ENCODE data around the gene C10orf67. TPM values are rescaled to one million over a fixed set of nuclear protein-coding genes. Genes with fewer than 3 reads are reported as not detected.
"Not testable (repeated sequence)": the region's sequence is repeated elsewhere in the genome, so short reads cannot be mapped to it uniquely, and the experiment has no call there.

The C10orf67 gene
- total RNA-seq, 1 donor from 2014 or later: 0.41 TPM

DNA sequence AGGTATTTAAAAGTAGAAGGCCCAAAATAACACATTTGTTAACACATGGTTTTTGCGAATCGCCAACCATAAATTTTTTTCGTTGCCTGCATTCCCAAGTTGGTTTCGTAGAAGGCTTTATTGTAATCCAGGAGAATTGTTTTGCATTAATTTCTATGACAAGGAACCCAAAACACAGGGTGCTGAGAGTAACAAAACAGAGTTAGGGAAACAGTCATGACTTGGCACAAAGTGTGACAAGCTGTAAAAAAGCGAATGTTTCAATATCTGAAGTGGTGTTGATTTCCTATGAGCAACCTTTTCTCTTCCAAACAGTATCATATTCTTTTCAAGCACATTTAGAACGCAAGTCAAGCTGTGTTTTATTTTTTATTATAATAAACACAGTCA is 63.6 kb downstream of the C10orf67 start:
- DNase-seq (ENCODE audit: low spot score in 2 of 2): no peak
- no peak for FAIRE-seq

DNA sequence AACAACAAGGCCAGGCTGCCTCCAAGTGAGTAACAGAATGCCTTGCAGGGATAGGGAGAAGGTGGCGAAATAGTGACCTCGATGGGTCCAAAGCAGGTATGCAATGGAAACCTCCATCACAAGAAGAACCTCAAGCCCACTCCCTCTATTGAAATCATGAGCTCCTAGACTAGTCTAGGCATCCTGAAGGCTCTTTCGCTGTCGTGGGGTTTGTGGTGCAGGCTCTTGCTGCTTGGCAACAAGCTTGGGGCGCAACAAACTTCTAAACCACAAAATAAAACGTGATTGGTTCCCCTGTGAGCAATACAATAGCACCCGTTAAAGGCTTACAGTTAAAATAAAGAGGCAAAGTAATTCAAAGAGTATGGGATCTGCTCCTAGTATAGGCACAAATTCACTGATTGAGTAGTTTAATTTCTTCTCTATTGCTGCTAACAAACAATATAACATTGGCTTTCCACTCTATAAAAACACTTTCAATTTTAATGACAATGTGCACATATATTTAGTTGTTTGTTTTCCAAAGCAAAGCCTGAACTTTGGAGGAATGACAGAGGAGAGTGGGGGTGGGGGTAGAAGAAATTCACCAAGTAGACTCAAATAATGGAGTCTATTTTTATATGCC is 64.1 kb downstream of the C10orf67 start:
- DNase-seq (ENCODE audit: low spot score in 2 of 2) (no peak), FAIRE-seq (no peak)

DNA sequence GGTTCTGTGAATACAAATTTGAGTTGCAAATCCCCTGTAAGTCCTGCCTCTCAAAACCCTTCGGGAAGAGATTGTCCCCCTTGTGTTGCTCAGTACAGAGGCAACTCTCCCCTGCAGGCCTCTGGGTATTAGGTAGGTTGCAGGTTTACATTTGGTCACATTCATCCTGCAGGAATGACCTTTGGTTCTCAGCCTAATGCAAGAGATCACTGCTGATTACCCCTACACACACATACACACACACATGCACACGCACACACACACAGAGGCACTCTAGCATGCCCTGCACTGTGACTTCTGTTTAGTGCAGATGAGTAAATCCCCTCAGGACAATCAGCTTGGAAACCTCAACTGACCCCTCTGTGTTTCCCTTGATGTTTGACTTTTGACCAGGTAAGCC is 69.2 kb downstream of the C10orf67 start:
- no peak for FAIRE-seq

DNA sequence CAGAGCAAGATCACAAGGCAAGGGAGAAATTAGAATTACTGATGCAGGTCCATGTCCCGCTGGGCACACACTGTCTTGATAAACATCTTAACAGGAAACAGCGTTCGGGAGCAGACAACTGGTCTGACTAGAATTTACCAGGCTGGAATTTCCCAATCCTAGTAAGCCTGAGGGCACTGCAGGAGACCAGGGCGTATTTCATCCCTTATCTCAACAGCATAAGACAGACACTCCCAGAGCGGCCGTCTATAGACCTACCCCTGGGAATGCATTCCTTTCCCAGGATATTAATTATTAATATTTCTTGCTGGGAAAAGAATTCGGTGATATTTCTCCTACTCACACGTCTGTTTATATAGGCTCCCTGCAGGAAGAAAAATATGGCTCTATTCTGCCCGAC is 70.4 kb downstream of the C10orf67 start:
- DNase-seq (ENCODE audit: low spot score in 2 of 2); FAIRE-seq: not testable (repeated sequence)

More for the DNA sequence above, 69.2 kb downstream of the C10orf67 start:
- no peak for DNase-seq (ENCODE audit: low spot score in 2 of 2)

DNA sequence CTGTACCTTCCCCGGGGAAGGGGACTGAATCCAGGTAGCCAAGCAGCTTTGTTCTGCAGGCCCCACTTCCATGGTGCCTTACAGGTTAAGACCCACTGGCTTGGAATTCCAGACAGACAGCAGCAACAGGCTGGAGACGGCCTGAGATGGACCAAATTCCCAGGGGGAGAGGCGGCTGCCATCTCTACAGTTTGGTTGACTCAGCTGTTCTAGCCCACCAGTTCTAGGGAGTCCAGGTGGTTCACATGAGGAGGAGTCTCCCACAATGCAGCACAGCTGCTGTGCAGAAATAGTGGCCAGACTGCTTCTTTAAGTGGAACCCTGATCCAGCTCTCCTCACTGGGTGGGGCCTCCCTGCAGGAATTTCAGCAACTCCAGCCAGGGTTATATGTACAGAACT is 74.1 kb downstream of the C10orf67 start:
- no peak for FAIRE-seq
- DNase-seq (ENCODE audit: low spot score in 2 of 2): no peak

DNA sequence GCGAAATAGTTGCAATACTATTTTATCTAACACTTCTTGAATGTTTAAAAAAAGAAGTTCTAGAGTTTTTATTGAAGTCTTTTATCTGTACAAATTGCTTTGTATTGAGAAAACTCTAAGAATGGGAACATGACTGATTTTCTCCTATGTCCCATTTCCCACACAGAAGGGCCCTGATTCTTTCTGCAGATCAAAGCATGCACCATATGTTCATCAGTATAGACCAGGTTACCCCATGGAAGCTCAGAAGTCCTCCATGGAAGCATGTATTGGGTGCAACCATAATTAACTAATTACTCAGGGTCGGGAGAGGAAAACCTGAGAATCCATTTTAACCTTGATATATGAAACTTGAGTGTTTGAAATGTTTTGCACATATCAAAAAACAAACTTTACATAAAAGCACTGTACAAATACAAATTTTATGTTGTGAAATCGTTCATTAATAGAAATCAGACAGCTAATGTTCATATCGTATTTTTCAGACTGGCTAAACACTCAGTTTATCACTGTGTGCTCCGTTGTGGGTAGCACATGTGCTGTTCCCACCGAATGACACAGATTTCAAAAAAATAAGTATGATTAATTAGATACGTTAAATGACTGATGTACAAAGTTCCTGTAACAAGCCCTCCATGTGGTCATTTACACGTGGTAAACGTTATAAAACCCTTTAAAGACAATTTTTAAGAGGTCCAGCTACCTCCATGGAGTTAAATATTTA is 81.0 kb downstream of the C10orf67 start:
- no peak for DNase-seq (ENCODE audit: low spot score in 2 of 2)
- FAIRE-seq: no peak

DNA sequence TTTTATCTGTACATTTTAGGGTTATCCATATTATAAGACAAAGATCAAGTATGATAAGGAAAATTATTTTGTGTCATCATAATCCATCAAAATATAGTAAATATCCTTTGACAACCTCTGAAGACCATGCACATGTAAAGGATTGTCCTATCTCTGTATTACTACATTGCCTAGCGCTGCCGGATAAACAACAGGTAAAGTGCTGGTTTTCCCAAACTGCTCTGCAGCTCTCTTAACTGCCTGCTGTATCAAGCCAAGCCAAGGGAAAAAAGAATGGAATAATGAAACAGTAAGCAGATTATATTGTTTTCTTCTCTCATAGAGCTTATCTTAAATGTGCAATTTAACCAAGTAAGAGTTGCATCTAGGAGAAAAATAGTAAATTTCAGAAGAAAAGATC is 81.7 kb downstream of the C10orf67 start:
- DNase-seq (ENCODE audit: low spot score in 2 of 2) (no peak), FAIRE-seq (no peak)

DNA sequence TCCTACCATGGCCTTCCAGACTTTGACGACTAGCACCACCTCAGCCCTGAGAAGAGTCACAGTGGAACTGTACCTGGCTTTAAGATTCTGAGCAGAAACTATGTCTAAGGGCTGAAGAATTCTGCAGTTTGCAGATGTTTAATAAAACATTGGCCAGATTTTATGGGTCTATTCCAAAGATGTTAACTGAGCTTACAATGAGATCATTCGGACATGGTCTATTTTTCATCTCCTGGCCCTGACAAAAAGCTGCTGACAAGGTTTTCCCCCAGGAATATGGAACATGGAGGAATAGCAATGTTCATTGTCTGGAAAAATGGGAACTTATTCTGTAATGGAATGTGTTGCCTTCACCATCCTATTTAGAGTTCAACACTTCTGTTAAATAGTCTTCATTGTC is 86.1 kb downstream of the C10orf67 start:
- FAIRE-seq (no peak), DNase-seq (ENCODE audit: low spot score in 2 of 2) (no peak)

DNA sequence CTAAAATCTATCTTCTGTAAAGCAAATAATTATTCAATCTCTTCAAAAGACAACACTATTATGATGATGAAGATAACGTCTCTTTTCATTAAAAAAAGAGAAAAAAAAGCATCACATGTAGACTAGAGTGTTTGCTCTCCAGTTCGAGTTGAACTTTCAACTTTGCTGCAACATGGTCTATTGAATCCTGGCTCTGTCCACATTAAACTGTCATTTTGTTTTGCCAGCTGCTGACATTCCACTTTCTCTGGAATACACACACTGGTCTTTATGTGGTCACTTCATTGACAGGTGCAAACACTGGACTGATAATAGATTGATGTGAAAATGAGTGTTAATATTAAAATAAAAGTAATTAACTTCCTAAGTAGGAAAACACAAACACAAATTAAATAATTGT is 90.8 kb downstream of the C10orf67 start:
- FAIRE-seq (no peak), DNase-seq (ENCODE audit: low spot score in 2 of 2) (no peak)

DNA sequence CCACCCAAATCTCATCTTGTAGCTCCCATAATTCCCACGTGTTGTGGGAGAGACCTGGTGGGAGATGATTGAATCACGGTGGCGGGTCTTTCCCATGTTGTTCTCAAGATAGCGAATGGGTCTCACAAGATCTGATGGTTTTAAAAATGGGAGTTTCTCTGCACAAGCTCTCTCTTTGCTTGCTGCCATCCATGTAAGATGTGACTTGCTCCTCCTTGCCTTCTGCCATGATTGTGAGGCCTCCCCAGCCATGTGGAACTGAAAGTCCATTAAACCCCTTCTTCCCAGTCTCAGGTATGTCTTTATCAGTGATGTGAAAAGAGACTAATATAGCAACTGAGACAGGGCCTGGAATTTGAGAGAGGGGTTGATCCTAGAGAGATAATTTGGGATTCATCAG is 91.7 kb downstream of the C10orf67 start:
- DNase-seq (ENCODE audit: low spot score in 2 of 2); FAIRE-seq: not testable (repeated sequence)

DNA sequence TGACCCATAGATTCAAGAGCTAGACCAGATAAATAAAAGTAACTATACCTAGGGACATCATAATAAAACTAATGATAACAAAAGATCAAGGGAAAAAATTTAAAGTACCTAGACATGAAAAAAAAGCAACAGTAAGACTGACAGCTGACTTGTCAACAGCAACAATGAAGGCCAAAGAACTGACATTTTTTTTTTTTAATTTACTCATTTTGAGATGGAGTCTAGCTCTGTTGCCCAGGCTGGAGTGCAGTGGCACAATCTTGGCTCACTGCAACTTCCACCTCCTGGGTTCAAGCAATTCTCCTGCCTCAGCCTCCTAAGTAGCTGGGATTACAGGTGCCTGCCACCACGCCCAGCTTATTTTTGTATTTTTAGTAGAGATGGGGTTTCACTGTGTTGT is 102.8 kb downstream of the C10orf67 start:
- FAIRE-seq; DNase-seq (ENCODE audit: low spot score in 2 of 2): not testable (repeated sequence)

DNA sequence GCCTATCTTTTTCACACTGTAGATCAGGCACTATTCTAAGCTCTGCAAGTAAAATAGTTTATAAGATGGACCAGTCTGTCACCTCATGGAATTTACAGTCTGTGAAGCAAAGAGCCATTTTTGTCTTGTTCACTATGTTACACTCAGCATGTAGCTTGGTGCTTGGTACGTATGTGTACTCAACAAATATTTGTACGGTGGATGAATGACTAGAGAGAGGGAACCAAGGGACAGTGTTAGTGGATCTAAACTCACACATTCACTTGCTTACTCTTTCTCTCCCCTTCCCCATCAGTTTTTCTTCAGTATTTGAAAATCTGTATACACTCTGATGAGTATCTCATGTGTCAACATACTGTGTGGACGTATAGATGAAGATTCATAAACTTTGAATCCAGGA is 106.6 kb downstream of the C10orf67 start:
- DNase-seq (ENCODE audit: low spot score in 2 of 2): no peak
- FAIRE-seq: no peak

DNA sequence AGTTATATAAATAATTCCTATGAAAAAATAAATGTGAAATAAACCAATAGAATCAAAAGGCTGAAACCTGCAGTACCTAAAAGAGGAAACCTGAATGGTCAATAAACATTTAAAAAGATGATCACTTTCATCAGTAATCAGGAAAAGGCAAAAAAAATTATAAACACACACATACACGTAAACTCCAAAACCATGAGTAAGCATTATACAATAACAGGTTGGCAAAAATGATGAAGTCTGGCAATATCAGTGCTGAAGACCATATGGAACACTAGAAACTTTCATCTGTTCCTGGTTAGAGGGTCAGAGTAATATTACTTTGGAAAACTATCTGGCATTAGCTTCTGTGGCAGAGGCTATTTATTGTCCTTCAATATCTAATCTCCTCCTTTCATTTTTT is 114.0 kb downstream of the C10orf67 start:
- DNase-seq (ENCODE audit: low spot score in 2 of 2) (no peak), FAIRE-seq (no peak)

DNA sequence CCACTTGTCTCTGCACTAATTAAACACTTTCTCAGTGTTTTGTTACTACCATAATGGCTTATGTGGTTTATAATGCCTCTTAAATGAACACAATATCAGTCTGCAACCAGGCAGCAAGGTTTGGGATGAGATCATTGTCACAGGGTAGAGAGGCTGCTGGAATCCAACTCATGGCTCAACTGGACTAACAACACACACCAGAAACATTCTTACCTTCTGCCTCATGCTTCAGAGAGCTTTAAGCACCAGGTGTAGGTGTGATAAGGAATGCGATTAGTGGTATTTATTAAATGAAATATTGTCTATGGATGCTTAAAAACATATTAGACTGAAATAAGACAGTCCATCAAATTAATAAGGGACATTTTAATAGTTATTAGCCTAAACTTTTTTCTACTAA is 127.1 kb downstream of the C10orf67 start:
- FAIRE-seq (no peak), DNase-seq (ENCODE audit: low spot score in 2 of 2) (no peak)

DNA sequence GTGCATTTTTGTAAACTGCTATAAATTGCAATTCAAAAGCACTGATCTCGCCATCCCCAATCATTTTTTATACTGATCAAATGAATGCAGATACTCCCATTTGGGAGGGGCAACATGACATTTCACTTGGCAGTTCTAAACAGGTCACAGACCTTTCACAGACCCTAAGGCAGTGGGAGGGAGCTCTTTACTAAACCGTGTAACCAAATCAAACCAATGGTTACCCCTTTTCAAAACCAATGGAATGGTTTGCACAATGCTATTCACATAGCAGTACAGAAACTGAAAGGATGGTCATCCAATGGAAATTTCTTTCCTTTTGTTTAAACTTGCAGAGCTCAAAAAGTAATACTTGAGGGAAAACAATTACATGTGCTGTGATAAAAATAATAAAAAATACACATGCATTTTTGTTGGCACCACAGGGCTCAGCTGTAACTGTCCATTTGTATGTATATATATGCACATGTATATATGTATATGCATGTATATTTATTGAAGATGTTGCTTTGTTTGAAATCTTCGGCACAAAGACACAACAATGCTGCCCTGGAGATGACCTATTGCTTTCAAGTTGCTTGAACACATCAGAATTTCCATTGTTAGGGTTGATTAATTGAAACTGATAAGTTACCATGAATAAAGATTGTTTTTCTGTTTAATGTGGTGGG is 138.5 kb downstream of the C10orf67 start:
- no peak for FAIRE-seq
- no peak for DNase-seq (ENCODE audit: low spot score in 2 of 2)

DNA sequence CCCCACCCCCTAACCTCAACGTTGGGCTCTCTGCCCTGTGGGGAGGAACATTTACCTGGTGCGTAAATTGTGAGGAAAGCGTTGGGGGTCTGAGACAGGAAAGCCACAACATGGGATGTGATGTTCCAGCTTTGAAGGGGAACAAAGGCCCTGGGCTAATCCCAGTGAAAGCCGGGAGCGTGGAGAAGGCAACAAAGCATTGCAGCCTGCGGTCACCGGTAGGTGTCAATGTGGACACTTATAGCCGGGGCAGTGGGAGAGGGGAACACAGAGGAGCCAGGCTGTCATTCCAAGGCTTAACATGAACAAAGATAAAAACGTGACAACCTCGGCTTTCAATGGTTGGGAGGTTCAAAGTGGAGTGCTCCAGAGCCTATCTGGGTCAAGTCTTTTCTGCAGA is 139.8 kb downstream of the C10orf67 start:
- FAIRE-seq (no peak), DNase-seq (ENCODE audit: low spot score in 2 of 2) (no peak)

DNA sequence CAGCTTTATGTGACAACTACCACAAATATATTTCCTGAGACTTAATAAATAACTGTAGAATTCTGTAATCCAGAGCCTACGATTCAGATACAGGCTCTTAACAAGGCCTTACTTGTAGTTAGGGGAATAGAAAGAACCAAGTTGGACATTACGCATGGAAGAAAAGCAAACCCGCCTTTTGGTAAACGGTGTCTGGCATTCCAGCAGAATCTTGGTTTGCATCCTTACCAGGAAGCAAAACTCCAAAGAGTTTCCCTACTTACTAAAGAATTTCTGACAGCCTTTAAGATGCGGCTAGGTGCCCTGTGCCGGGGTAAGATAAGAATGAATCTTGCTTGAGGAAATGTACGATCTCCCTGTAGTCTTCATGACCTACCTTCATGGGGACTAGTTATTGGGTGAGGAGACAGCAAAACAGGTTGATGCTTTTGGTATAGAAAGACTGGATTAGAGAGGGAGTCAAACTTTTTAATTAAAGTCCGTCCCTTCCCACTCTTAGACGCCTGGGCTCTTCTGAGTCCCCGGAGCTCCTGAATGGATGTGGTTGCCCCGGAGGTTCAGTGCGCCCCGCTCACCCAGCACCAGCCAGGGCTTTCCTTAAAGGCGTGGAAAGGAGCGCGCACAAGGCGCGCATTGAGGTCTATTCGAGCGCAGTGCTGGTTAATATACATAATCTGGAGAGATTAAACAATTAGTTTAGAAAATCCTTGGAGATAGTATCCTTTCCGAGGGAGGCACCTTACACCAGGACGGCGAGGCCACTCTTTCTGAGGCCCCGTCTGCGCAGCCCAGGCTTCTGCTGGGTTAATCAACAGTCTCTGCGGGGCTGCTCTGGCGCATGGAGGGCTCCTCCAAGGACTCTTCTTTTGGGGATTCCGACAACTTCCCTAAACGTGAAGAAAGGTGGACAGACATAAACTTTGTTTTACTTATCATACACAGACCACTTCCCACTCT is 140.9 kb downstream of the C10orf67 start:
- FAIRE-seq: no peak
- DNase-seq (ENCODE audit: low spot score in 2 of 2): no peak

DNA sequence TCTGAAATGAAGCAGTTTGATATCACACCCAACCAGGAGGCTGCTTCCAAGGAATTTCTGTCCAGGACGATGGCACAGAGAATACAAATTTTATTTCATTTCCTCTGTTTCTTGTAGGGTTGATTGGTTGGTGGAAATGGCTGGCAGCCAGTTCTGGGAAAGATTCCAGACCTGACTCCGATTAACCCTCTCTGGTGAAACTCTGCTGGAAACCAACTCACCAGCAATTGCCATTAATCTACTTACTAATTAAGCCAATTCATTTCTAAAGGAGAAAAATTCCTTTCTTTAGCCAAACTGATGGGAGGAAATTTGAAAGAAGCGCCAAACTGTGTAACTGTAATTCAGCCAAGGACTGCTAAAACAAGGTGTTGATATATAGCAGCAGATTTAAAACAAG is 141.8 kb downstream of the C10orf67 start:
- DNase-seq (ENCODE audit: low spot score in 2 of 2): no peak
- FAIRE-seq: no peak

DNA sequence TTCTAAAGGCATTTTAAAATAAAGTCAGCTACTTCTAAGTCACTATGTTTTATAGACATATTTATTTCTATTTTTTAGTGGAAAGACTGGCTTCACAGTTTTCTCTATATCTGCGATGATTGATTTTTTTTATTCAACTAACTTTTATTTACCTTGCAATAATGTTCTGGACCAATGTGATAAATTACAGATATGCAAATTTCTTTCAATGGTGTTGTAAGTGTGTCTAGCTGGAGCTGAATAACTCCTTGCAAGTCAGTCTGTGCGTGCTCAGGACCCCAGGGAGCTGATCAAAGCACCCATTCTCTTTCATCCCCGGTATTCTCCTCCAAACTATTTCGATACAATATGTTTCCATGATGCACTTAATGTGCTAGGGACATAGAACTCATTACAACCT is 142.8 kb downstream of the C10orf67 start:
- no peak for DNase-seq (ENCODE audit: low spot score in 2 of 2)
- FAIRE-seq: no peak

DNA sequence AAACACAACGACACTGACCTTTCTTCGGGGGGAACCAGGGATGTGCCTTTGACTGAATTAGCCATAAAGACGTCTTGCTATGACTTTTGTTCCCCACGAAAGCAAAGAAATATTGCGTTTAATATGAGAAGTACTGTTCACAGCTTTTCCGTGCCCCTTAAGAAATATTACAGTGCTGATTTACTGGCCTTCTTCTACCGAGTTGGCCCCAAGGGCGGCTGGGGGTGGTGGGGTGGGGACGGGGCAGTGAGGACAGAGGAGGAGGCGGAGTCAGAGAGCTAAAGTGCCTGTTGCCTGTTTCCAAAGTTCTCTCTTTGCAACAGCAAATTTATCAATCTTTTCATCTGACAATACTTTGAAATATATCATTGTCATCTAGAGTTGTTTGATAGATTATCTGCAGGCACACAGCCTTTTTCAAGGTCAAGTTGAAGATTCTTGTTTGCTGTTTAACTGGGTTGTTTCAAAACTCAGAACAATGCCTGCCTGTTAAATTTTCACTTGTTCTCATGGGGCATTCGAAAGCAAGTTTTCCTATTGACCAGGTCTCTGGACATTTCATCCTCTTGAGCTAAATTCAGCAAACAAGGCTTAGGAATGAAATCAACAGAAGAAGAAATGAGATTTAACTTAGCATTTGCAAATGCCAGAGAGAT is 143.5 kb downstream of the C10orf67 start:
- no peak for DNase-seq (ENCODE audit: low spot score in 2 of 2)

More for the DNA sequence above, 143.5 kb downstream of the C10orf67 start:
- FAIRE-seq: no peak

Data from frontal cortex (tissue), 4 donors.